Occipital lobe (tissue), 2 donors: Measurements from ENCODE around the gene DMRT2. TPM values are rescaled to one million over a fixed set of nuclear protein-coding genes. Genes with fewer than 3 reads are reported as not detected.
A peak's percentile ranks its signal among the peaks of the same experiment; 100 is the strongest.

Experiments used
- DNase-seq: peaks from one replicate; lab custom pipeline; 2025; lab: John Stamatoyannopoulos, UW
- total RNA-seq: library from RNA; depleted of rRNA; stranded (reverse); fragments of >200 nt; gene quantifications from one replicate; pipeline ENCODE4 v1.2.3, GENCODE V29; 2014

Gene DMRT2
- 0.16 TPM for total RNA-seq

DNA sequence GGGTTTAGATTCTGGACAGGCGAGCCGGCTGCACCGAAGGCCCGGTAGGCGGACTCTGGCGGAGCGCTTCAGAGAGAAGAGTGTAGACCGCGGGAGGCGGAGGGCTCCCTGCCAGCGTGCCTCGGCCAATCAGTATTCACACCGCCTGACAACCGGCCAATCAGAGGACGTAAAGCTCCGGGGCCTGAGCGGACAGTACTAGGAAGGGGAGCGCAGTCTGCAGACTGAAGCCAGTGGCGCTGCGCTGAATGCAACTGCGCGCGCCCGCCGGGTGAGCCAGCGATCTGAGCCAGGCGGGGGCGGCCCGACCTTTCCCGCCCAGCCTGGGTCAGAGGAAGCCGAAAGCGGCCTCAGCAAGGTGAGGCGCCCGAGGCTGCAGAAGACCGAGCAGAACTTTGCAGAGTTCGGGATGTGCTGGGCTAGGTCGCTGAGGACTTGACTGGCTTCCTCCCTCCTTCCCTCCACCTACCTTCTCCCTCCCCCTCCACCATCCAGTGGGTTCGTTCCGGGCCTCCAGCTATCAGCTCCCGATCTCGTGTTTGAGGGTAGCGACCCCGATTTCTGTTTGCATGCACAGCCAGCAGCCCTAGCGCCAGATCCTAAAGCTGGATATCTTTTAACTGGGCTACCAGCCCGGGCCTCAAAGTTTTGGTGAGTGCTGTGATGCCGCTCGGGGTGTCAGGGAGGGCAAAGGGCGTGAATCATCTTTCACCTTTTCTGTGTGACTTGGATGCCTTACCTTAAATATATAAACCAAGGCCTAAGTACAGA lies at the start of gene DMRT2:
Gene DMRT2, plus strand, starts transcription at position 233 of the 771 bp plus-strand sequence. CDS start 1,257 bp downstream, outside the sequence.
- DNase-seq, result peak; percentile 79

DNA sequence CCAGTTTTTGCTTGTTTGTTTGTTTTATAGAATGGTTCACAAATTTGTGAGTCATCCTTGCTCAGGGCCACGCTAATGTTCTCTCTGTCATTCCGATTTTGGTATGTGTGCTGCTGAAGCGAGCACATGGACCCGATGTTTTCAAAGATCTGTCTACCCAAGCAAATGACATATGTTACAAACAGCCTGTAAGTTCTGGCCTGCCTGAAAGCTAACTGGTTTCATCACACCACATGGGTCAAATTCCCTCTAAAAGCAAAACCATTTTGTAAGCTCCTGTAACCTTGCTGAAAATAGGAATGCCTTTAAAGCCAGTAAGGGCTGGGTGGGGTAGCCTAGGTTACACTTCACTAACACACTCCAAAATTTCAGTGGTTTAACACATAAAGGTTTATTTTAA lies 48.3 kb upstream of the DMRT2 start:
- DNase-seq, result no peak

DNA sequence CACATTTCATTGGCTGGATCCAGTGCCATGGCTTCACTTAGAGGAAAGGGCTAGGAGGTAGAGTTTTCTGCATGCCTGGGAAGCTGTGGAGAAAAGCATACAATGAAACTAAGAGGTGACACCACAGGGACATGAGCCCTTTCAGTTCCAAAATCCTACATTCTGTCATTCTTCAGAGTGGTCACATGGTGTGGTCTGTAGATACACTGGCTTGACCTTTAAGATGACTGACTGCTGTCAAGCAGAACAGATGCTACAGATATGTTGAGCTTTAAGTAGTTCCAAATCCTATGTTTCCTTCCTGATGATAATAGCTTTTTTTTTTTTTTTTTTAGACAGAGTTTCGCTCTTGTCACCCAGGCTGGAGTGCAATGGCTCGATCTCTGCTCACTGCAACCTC lies 47.5 kb upstream of the DMRT2 start:
- DNase-seq, result no peak

DNA sequence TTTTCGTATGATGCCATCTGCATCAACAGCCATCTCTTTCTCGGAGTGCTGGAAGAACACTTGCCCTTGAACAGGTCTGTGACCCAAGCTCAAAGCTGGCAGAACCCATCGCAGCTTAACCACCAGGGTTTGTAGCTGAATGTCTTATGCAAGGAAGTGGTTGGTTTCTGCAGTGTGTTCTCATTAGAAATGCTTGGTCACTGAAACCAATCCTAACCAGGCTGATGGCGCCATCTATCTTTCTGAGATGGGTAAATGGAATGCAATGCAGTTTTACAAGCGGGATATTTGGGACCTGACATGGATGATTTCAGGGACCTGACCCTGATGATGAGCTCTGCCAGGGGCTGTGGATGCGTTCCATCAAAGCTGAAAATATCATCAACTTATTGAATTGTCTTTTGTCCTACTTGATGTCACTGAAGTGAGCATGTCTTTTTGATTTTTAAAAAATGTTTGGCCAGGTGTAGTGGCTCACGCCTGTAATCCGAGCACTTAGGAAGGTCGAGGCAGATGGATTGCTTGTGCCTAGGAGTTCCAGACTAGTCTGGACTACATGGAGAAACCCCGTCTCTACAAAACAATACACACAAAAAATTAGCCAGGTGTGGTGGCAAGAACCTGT lies 45.0 kb upstream of the DMRT2 start:
- no peak for DNase-seq

DNA sequence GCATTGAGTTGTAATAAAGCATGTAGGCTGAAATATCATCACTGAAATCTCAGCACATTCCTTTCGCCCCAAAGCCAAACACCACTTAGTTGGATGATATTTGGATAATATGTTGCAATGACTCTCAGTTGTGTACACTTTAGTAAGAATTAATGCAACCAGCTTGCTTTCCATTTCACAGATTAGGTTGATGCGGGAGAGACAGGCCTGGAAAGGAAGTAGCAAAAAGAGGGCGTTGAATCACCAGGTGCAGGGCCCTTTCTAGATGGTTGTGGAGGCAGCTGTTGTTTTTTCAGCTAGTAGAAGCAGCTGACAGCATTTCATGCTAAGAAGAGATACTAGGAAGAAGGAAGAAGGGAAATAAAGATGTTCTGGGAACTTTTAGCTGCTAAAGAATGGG lies 42.8 kb upstream of the DMRT2 start:
- DNase-seq, result no peak

DNA sequence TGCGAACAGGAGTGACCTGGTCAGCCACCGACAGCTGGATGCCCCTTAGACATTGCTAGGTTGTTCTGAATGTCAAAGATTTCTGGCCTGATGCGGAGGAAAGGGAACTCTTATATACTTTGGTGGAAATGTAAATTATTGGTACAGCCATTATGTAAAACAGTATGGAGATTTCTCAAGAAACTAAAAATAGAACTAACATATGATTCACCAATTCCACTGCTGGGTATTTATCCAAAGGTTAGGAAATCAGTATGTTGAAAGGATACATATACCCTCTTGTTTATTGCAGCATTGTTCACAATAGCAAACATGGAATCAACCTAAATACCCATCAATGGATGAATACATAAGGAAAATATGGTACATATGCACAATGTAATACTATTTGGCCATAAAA lies 41.9 kb upstream of the DMRT2 start:
- DNase-seq, result no peak

DNA sequence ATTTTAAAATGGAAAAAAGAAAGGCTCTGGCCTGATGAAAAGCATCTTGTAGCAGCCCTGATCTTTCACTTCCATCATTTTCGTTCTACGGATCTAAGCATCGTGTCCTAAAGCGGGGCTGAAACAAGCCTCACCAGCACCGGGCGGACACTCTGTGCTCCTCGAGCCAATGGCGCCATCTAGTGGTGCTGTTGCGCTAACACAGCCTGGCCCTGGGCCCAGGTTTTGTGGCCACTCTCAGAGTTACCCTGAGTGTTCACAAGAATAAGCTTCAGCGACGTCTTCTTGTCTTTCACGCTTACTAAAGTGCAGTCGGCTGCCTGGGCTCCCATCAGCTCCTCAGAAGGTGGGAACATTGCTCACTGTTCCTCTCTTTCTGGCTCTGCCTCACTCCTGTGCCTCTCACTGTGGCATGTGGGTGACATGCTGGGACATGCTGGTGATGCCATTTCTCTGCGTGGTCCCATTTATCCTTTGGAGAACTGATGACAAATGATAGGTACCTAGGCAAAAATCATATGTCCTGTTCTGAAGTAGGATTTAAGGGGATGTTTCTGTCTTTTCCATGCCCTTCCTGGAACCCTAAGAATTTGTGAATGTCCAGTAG lies 41.0 kb upstream of the DMRT2 start:
- peak; percentile 64 for DNase-seq

DNA sequence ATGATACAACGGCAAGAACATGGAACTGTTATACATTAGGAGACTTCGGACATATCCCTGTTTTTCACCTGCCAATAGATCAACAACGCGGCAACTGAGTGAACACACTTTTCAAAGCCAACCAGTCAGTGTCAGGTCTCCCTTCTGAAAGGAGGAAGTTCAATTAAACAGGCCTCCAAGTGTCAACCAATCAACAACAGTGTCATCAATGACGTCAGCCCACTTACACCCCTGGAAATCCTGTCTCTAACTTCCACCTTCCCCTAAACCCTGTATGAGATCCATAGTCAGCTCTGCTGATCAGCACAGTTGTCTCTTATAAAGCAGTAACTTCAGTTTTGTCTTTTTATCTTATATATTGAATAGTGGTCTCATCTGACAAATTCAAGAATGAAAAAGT lies 37.1 kb upstream of the DMRT2 start:
- DNase-seq, result no peak

DNA sequence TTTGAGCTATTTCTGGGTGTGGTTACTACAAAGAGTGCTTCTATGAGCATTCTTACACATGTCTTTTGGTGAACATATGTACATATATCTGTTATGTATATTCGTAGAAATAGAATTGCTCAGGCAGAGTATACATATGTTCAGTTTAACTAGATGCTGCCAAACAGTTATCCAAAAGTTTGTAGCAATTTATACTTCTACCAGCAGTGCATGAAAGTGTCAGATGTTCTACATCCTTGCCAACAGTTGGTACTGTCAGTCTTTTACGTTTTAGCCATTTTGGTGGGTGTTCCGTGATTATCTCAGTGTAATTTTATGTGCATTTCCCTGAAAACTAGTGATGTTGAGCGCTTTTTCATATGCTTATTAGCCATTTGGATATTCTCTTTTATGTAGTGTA lies 35.9 kb upstream of the DMRT2 start:
- no peak for DNase-seq

DNA sequence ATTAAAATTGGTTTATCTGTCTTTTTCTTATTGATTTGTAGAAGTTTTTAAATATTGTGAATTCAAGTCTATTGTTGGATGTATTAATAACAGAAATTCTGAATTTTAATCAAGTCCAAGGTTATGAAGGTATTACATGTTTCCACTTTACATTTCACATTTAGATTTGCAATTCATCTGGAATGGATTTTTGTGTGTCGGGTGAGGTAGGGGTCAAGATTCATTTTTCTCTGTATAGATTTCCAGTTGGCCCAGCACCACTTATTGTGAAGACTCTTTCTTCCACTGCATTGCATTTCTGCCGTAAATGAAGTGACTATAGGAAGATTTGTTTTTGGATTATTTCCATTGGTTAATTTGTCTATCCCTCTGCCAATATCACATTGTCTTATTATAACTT lies 35.5 kb upstream of the DMRT2 start:
- no peak for DNase-seq

DNA sequence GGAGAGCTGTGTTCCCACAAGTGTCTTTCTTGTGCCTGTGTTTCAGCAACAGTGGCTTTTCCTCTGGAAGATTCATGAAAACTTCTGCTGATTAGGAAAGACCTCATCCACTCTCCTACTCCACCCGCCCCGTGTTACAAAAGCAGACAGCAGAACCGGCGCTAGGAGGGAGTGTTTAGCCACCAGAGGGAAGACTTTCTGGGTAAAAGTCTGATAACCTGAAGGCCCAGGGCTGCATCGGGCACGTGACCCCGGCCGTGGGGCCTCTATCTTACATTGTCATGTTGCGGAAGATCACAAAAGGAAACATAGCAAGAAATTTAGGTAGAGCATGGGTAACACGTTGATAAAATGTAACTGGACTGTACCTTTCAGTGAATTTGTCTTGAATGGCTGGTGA lies 32.0 kb upstream of the DMRT2 start:
- no peak for DNase-seq

DNA sequence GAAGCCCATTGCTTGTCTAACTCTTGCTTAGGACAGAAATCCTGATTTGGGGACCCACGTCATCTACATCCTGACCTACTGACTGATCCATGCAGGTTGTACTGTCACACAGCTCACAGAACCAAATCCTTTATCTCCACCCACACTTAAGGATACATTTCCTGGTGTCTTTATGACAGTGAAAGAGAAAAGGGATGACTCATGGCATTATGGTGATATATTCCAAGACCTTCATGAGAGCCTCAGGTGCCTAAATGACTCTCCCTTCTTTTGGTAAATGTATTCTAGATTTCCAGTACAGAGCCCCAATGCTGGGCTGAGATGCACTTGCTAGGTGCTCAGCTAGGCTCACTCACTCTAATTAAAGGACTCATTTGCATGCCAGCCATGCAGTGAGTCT lies 26.0 kb upstream of the DMRT2 start:
- no peak for DNase-seq

DNA sequence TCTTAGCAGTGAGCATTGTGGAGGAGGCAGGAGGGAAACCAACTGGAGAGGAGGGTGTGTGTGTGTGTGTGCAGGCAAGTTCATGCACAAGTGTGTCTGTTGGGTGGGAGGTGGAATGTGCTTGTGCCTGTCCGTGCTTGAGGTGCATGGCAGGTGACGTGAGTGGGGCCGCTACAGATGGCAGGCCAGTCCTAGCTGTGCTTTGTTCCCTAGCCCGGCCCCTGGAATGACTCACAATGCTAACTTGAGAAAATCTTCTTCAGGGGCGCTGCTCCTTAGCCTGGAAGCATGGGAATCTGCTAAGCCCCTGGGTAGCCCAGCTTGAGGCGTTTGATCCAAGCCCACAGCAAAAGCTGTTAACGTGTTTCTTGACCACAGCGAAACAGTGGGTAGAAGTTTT lies 25.0 kb upstream of the DMRT2 start:
- no peak for DNase-seq

DNA sequence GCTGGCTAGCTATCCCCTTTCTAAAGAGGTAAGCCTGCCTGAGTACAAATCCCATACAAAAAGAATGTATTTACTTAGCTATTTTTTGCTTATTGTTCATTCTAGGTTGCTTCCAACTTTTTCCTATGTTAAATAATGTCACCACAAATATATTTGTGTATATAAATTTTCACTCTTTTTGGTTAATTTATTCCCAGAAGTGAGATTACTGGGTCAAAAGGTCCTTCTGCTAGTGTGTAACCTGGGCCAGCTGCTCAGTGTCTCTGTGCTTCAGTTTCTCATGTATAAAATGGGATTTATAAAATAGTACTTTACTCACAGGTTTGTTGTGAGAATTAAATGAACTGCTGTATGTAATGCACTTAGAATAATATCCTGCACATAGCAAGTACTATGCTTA lies 23.9 kb upstream of the DMRT2 start:
- DNase-seq, result no peak

DNA sequence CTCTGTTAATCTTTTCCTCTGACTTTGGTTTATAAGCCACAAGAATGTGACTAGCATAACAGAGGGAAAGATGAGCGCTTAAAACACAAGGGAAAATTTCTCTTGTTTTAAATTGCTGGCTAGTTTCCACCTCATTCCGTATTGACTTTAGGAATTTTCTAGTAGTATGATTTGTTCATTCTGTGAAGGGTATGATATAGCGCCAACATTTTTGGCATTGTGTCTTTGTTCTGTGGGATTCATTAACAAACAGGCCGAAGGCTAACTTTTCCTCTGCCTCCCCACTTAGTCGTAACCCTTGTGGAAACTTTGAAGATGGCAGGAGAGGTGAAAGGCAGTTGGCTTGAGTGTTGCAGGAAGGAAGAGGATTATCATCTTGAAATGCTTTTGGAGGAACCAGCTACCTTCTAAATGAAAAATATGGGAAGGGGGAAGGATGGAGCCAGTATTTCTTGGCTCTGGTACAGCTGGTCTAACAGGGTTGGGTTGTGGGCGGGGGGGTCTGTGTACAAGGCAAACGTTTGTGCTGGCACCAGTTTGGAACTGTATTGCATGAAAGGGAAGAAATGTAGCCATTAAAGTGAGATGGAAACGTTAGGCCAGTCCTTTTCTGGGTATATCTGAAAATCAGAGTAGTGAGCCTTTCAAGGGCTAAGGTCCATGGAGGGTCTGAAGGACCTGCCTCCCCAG lies 21.5 kb upstream of the DMRT2 start:
- no peak for DNase-seq

DNA sequence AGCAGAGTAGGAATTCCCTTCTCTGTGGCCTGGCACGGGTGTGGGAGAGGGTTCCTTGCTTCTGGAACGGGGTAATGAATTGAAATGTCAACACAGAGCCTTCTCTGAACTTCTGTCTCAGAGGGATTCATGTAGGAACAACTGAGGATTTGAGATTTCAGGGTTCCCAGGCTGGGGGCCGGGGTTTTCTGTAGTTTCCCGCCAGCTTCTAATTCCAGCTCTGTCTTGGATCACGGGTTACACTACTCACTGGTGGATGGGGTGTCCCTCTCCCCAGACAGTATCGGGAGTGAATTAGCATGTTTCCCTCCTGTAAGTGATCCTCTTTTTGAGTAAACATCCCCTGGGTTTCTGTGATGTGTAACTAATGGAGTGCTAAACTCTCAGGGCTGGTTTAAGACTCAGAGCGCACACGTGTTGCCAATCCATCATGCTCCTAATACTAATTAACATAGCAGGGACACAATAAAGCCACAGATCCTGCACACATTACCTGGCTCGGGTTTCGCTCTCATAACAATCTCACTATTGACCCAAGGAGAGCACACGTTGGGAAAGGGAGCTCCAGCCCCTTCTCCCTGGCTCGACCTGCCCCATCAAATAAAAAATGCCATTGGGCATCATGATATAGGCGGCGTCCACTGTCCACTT lies 18.1 kb upstream of the DMRT2 start:
- no peak for DNase-seq

DNA sequence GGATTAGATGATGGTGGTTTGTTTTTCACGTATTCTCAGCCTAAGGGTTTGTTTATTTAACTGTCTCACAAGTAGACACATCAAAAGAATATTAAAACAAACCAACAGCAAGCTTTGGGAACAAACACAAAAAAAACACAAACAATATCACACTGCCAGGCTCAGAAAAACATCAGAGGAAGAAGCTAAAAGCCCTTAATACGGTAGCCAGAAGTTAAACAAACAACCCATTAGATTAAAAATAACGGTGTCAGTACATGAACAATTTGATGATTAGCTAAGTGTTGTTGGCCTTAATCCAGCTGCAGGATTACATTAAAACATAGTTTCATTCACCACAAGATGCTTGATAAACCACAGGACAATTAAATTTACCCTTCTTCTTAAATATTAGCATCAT lies 15.9 kb upstream of the DMRT2 start:
- DNase-seq, result no peak

DNA sequence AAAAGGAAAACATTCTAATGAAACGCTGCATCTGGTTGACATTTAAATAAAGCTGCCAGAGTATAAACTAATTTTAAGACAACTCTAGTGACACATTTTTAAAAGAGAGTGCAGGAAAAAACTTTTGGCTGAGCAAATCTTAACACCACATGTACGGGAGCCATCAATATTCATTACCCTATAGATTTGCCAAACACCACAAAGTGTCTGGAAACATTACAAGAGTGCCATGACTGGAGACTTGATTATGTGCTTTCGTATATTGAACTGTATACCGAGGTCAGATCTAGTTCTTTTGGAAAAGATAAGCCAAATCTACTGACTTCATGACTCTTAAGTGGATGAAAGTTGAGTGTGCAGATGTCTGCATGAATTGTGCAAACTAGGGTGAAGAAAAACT lies 10.6 kb upstream of the DMRT2 start:
- no peak for DNase-seq

DNA sequence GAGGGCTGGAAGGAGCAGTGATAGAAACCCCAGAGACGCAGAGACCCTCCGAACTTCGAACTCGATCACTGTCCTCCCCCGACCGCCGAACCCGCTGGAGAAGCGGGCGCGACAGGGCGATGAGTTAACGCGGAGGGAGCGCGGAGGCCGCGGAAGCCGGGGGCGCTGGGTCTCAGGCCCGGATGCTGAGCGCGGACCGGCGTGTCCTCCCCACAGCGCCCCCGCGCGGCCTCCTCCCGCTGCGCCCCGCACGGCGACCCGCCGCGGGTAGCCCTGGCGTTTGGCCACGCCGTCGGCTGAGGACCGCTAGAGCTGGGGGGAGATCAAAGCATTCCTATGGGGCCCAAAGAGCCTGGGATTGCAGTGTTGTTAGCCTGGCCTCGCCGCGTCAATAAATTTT lies 7.7 kb upstream of the DMRT2 start:
- DNase-seq, result no peak

DNA sequence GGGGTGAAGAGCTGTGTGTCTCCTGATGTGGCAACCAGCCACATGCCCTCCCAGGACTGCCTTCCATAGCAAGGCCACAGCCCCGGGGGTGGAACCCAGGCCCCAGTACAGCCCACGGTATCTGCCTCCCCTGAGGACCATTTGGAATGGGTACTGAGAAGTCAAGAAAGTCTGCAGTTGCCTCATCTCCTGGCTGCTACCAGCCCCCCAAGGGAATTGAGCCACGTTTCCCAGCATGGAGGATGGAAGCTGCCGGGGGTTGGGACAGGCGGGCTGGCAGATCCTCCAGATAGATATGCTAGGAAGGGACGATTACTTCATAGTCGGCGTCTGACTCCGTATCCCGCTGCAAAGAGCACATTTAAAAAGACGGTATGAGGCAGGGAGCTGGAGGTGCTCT lies 5.5 kb upstream of the DMRT2 start:
- no peak for DNase-seq

DNA sequence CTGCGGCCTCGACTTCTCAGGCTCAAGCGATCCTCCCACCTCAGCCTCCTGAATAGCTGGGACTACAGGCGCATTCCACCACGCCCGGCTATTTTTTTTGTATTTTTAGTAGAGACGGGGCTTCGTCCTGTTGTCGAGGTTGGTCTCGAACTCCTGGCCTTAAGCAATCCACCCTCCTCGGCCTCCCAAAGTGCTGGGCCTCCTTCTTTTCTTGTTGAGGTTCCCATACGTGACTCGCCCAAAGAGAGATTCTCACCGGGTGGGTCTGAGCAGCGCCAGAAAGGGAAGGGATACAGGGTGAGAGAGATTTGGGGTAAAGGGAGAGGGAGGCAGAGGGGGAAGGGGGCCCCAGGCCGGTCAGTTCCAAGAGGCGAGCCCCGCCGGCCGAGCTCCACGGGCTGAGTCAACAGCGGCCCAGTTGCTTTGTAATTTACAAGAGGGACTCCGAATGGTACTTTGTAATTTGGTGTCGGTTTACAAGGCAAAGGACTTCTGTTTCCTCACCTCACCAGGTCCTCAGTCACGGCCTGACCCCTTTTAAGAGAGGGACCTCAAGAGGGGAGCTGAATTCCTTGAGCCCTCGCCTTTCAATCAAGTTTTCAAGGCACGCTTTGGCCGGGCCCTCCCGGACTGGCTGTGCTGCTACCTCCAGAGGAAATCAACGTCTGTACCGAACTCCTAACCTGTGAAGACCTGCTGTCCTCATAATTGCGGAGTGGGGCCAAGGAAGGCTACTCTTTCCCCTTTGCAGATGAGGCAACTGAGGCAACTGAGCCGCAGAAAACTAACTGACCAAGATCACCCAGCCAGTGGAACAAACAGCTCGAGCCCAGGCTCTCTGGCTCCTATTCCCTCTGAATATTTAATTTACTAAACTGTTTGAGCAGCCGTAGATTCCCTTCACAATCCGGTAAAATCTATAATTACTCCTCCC lies 3.3 kb upstream of the DMRT2 start:
- DNase-seq, result no peak
